H9 (cell line): ENCODE measurements around the gene RAMP3. TPM values are rescaled to one million over a fixed set of nuclear protein-coding genes. Genes with fewer than 3 reads are reported as not detected.

Experiments used
- DNase-seq: peaks from one replicate; pipeline ENCODE4 v3.0.0-alpha.2; 2017
- H2AFZ ChIP-seq: one replicate; pipeline ENCODE4 v1.6.1; 2013; ENCODE audit warnings: mild to moderate bottlenecking, low read length, control low read depth, moderate library complexity
- H2AK5ac ChIP-seq: 2 replicates; pipeline ENCODE4 v1.6.1; 2013; ENCODE audit warnings: low read length, control low read depth, mixed read lengths; ENCODE audit not compliant: insufficient read length
- H2BK120ac ChIP-seq: one replicate; pipeline ENCODE4 v1.6.1; 2013; ENCODE audit warnings: low read depth, mild to moderate bottlenecking, low read length, control low read depth, inconsistent platforms; ENCODE audit not compliant: poor library complexity, severe bottlenecking
- H2BK12ac ChIP-seq: 2 replicates; pipeline ENCODE4 v1.6.1; 2013; ENCODE audit warnings: low read length, control low read depth, mixed read lengths, low read depth; ENCODE audit not compliant: insufficient read length
- H2BK15ac ChIP-seq: 2 replicates; pipeline ENCODE4 v1.6.1; 2013; ENCODE audit warnings: low read depth, low read length, control low read depth
- H2BK20ac ChIP-seq: one replicate; pipeline ENCODE4 v1.6.1; 2013; ENCODE audit warnings: low read depth, mild to moderate bottlenecking, low read length, control low read depth, inconsistent platforms; ENCODE audit not compliant: poor library complexity, severe bottlenecking
- H2BK5ac ChIP-seq: 2 replicates; pipeline ENCODE4 v1.6.1; 2013; ENCODE audit warnings: low read length, control low read depth, mixed read lengths; ENCODE audit not compliant: insufficient read length
- H3K14ac ChIP-seq: 2 replicates; pipeline ENCODE4 v1.6.1; 2013; ENCODE audit warnings: low read length, control low read depth; ENCODE audit not compliant: insufficient read depth
- H3K18ac ChIP-seq: 2 replicates; pipeline ENCODE4 v1.6.1; 2013; ENCODE audit warnings: low read depth, mild to moderate bottlenecking, mixed read lengths, low read length, control low read depth; ENCODE audit not compliant: insufficient read length
- H3K23ac ChIP-seq: 2 replicates; pipeline ENCODE4 v1.6.1; 2013; ENCODE audit warnings: low read length, control low read depth, mixed read lengths, low read depth; ENCODE audit not compliant: insufficient read length
- H3K23me2 ChIP-seq: 2 replicates; pipeline ENCODE4 v1.6.1; 2013; ENCODE audit warnings: low read depth, mild to moderate bottlenecking, mixed read lengths, low read length, control low read depth; ENCODE audit not compliant: insufficient read length, poor library complexity, severe bottlenecking
- H3K27ac ChIP-seq: 2 replicates; pipeline ENCODE4 v1.5.1; 2013; ENCODE audit warnings: low read length, control low read depth, mixed read lengths, low read depth; ENCODE audit not compliant: insufficient read length
- H3K27me3 ChIP-seq: 2 replicates; pipeline ENCODE4 v1.6.1; 2013; ENCODE audit warnings: low read length, control low read depth, inconsistent platforms; ENCODE audit not compliant: insufficient read depth
- H3K4ac ChIP-seq: 2 replicates; pipeline ENCODE4 v1.6.1; 2013; ENCODE audit warnings: low read depth, mild to moderate bottlenecking, control low read depth, inconsistent platforms, low read length, moderate library complexity
- H3K4me1 ChIP-seq: 2 replicates; pipeline ENCODE4 v1.6.1; 2013; ENCODE audit warnings: low read length, control low read depth, inconsistent platforms; ENCODE audit not compliant: insufficient read depth
- H3K4me2 ChIP-seq: 2 replicates; pipeline ENCODE4 v1.6.1; 2013; ENCODE audit warnings: low read length, control low read depth, mixed read lengths; ENCODE audit not compliant: insufficient read length, insufficient read depth
- H3K56ac ChIP-seq: 2 replicates; pipeline ENCODE4 v1.6.1; 2013; ENCODE audit warnings: low read depth, mild to moderate bottlenecking, mixed read lengths, low read length, control low read depth; ENCODE audit not compliant: insufficient read length
- H3K79me1 ChIP-seq: 2 replicates; pipeline ENCODE4 v1.6.1; 2013; ENCODE audit warnings: low read depth, mild to moderate bottlenecking, moderate library complexity, low read length, control low read depth, inconsistent platforms; ENCODE audit not compliant: insufficient read depth, poor library complexity, severe bottlenecking
- H3K79me2 ChIP-seq: 2 replicates; pipeline ENCODE4 v1.6.1; 2013; ENCODE audit warnings: low read length, control low read depth, inconsistent platforms; ENCODE audit not compliant: insufficient read depth
- H3K9ac ChIP-seq: 2 replicates; pipeline ENCODE4 v1.6.1; 2013; ENCODE audit warnings: low read length, control low read depth, mixed read lengths; ENCODE audit not compliant: insufficient read length; ENCODE audit errors: extremely low read depth
- H3K9me3 ChIP-seq: one replicate; pipeline ENCODE4 v1.6.1; 2013; ENCODE audit warnings: low read depth, low read length, inconsistent platforms; ENCODE audit not compliant: control insufficient read depth
- H3T11ph ChIP-seq: one replicate; pipeline ENCODE4 v1.6.1; 2013; ENCODE audit warnings: mild to moderate bottlenecking, low read length, control low read depth, inconsistent platforms
- H4K20me1 ChIP-seq: one replicate; pipeline ENCODE4 v1.6.1; 2013; ENCODE audit not compliant: control insufficient read depth, insufficient read length, insufficient read depth
- H4K5ac ChIP-seq: 2 replicates; pipeline ENCODE4 v1.6.1; 2013; ENCODE audit warnings: low read depth, mild to moderate bottlenecking, mixed read lengths, low read length, control low read depth; ENCODE audit not compliant: insufficient read length
- H4K8ac ChIP-seq: replicated peaks from 2 replicates; pipeline ENCODE4 v1.6.1; 2013; ENCODE audit warnings: low read length, control low read depth, mixed read lengths, low read depth; ENCODE audit not compliant: insufficient read length
- H4K91ac ChIP-seq: 2 replicates; pipeline ENCODE4 v1.6.1; 2013; ENCODE audit warnings: low read depth, mild to moderate bottlenecking, moderate library complexity, mixed read lengths, low read length, control low read depth; ENCODE audit not compliant: insufficient read length
- H3K27ac Mint-ChIP-seq, 3 experiments: 2 replicates in 2 of 3; 3 replicates in 1 of 3; pipeline ENCODE4 v1.8.0; 2020 to 2021; ENCODE audit warnings: mixed read lengths in 3 of 3, mild to moderate bottlenecking in 1 of 3, moderate library complexity in 1 of 3
- H3K27me3 Mint-ChIP-seq: 2 replicates; pipeline ENCODE4 v1.8.0; 2021; ENCODE audit warnings: low read depth, mild to moderate bottlenecking, moderate library complexity, mixed read lengths
- H3K36me3 Mint-ChIP-seq, 3 experiments: 2 replicates in 2 of 3; 3 replicates in 1 of 3; pipeline ENCODE4 v1.8.0; 2020 to 2021; ENCODE audit warnings: low read depth in 3 of 3, mixed read lengths in 3 of 3; ENCODE audit not compliant: insufficient read depth in 1 of 3
- H3K4me1 Mint-ChIP-seq, 2 experiments: 2 replicates each; pipeline ENCODE4 v1.8.0; 2020; ENCODE audit warnings: mixed read lengths in 2 of 2
- H3K4me3 Mint-ChIP-seq, 2 experiments: 2 replicates in 1 of 2; 3 replicates in 1 of 2; pipeline ENCODE4 v1.8.0; 2020 to 2021; ENCODE audit warnings: mild to moderate bottlenecking in 2 of 2, mixed read lengths in 2 of 2, moderate library complexity in 1 of 2
- H3K9me3 Mint-ChIP-seq, 2 experiments: 2 replicates in 1 of 2; 3 replicates in 1 of 2; pipeline ENCODE4 v1.8.0; 2020; ENCODE audit warnings: mild to moderate bottlenecking in 2 of 2, mixed read lengths in 2 of 2, moderate library complexity in 1 of 2
- WGBS: extraction: QIAGEN DNeasy Blood & Tissue Kit; methylation state at CpG from one replicate; pipeline ENCODE4 v1.1.7; 2013; ENCODE audit warnings: missing lambda C conversion rate, low lambda C conversion rate, mixed read lengths; ENCODE audit not compliant: insufficient read length; ENCODE audit errors: extremely low coverage; 5-methylcytosine and 5-hydroxymethylcytosine counted together
- total RNA-seq: library from RNA; stranded (reverse); gene quantifications from 2 replicates; pipeline ENCODE4 v1.2.1, GENCODE V29; 2021
- TF ChIP-seq, protein P1 (sequence below): fragments of 200-600 bp; sonication (generic); conservative IDR thresholded peaks from 3 replicates; pipeline ENCODE4 v1.8.0; 2021; ENCODE audit warnings: antibody characterized with exemption, mild to moderate bottlenecking

RAMP3 gene
- total RNA-seq, 1 experiment from 2014 or later, result 0.63 TPM

DNA sequence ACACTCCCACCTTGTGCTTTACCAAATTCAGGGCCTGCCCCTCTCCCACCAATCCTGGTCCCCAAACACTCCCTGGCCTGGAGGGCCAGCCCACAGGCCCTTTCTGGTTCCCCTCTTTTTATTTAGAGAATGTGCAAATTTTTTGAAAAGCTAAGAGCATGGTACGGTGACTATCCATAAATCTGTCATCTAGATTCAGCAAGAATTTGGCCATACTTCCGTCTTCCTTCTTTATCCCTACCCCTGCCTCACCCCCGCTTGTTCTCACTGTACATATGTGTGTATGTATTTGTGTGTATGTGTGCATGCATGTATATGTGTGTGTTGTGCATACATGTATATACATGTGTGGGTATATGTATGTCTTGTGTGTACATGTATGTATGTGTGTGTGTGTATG, 38.0 kb upstream of the RAMP3 start:
- no peak overlapping the region for H2BK12ac ChIP-seq
- H3K27me3 ChIP-seq, result no peaks in the 10 kb centered on the region
- no peak for DNase-seq
- H3K79me2 ChIP-seq, result no peaks in the 10 kb centered on the region
- no peaks in the 10 kb centered on the region for H3K79me1 ChIP-seq
- no peak overlapping the region for H3K27ac Mint-ChIP-seq
- H3K9ac ChIP-seq, result no peak overlapping the region
- H3K56ac ChIP-seq, result no peak overlapping the region
- no peaks in the 10 kb centered on the region for H3K9me3 Mint-ChIP-seq
- H4K20me1 ChIP-seq, result no peaks in the 10 kb centered on the region
- H2AFZ ChIP-seq, result no peak overlapping the region
- no peak overlapping the region for H2BK15ac ChIP-seq
- no peak overlapping the region for H4K5ac ChIP-seq
- no peak overlapping the region for H2BK120ac ChIP-seq
- no peak overlapping the region for H2BK5ac ChIP-seq
- no peak overlapping the region for H3K14ac ChIP-seq
- no peaks in the 10 kb centered on the region for H3K4me1 ChIP-seq
- TF ChIP-seq, protein P1, sequence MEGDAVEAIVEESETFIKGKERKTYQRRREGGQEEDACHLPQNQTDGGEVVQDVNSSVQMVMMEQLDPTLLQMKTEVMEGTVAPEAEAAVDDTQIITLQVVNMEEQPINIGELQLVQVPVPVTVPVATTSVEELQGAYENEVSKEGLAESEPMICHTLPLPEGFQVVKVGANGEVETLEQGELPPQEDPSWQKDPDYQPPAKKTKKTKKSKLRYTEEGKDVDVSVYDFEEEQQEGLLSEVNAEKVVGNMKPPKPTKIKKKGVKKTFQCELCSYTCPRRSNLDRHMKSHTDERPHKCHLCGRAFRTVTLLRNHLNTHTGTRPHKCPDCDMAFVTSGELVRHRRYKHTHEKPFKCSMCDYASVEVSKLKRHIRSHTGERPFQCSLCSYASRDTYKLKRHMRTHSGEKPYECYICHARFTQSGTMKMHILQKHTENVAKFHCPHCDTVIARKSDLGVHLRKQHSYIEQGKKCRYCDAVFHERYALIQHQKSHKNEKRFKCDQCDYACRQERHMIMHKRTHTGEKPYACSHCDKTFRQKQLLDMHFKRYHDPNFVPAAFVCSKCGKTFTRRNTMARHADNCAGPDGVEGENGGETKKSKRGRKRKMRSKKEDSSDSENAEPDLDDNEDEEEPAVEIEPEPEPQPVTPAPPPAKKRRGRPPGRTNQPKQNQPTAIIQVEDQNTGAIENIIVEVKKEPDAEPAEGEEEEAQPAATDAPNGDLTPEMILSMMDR, result no peak
- no peak overlapping the region for H3K18ac ChIP-seq
- H3K23me2 ChIP-seq, result no peaks in the 10 kb centered on the region
- no peak overlapping the region for H2AK5ac ChIP-seq
- no peaks in the 10 kb centered on the region for H3K9me3 ChIP-seq
- no peak overlapping the region for H3K4ac ChIP-seq
- H3K23ac ChIP-seq, result no peak overlapping the region
- H3K27ac ChIP-seq, result no peak overlapping the region
- no peak overlapping the region for H2BK20ac ChIP-seq
- peaks cover 11% of the 10 kb centered on the region in 2 experiments for H3K4me1 Mint-ChIP-seq
- no CpG with 5 or more reads among the region's 3 CpGs for WGBS
- H3K4me2 ChIP-seq, result no peak overlapping the region
- no peak overlapping the region for H3T11ph ChIP-seq
- H3K27me3 Mint-ChIP-seq, result peaks cover 38% of the 10 kb centered on the region
- no peak overlapping the region; a peak in 1 of 5 replicates for H3K4me3 Mint-ChIP-seq
- no peak overlapping the region for H4K91ac ChIP-seq
- H4K8ac ChIP-seq, result no peak overlapping the region
- no peaks in the 10 kb centered on the region for H3K36me3 Mint-ChIP-seq
